HG03354 (cell line): ENCODE measurements around the gene CD300LD.

ENCODE experiments used
- ATAC-seq: cut with Tn5 transposase; IDR thresholded peaks from one replicate; pipeline ENCODE4 v1.9.1; 2021; ENCODE audit warnings: mild to moderate bottlenecking; ENCODE audit not compliant: unreplicated experiment, poor library complexity, severe bottlenecking

CD300LD gene

GRCh38 chr17:74549343-74549742, 42.7 kb downstream of the CD300LD start:
- ATAC-seq: no peak

- no peak for ATAC-seq
These were observed 44.3 kb downstream of the CD300LD start for GRCh38 chr17:74547736-74548135.

- ATAC-seq: no peak
These were observed 44.8 kb downstream of the CD300LD start for GRCh38 chr17:74547264-74547663.

- no peak for ATAC-seq
These were observed 45.5 kb downstream of the CD300LD start for GRCh38 chr17:74546586-74546985.

- no peak for ATAC-seq
These were observed 46.2 kb downstream of the CD300LD start, which contains the start of gene CD300C for GRCh38 chr17:74545843-74546230. CD300C (minus strand) TSS chr17:74546115; CDS start chr17:74545782, 333 bp downstream.

- no peak for ATAC-seq
These were observed 46.9 kb downstream of the CD300LD start for GRCh38 chr17:74544991-74545842.

GRCh38 chr17:74543891-74544760, 48.0 kb downstream of the CD300LD start:
- no peak for ATAC-seq

GRCh38 chr17:74543406-74543805, 48.7 kb downstream of the CD300LD start:
- ATAC-seq: no peak

GRCh38 chr17:74542727-74543383, 49.2 kb downstream of the CD300LD start:
- no peak for ATAC-seq

GRCh38 chr17:74542166-74542565, 49.9 kb downstream of the CD300LD start:
- ATAC-seq: no peak

- ATAC-seq: no peak
These were observed 50.6 kb downstream of the CD300LD start for GRCh38 chr17:74541176-74542111.

- no peak for ATAC-seq
These were observed 52.7 kb downstream of the CD300LD start for GRCh38 chr17:74539281-74539820.

GRCh38 chr17:74536890-74537289, 55.2 kb downstream of the CD300LD start:
- ATAC-seq: no peak

GRCh38 chr17:74532115-74532514, 60.0 kb downstream of the CD300LD start:
- ATAC-seq: peak; percentile 51

GRCh38 chr17:74531231-74531761, 60.8 kb downstream of the CD300LD start, which contains the start of gene CD300LB:
CD300LB (minus strand) TSS chr17:74531475; CDS start chr17:74531350, 125 bp downstream.
- ATAC-seq: no peak

- no peak for ATAC-seq
These were observed 61.3 kb downstream of the CD300LD start for GRCh38 chr17:74530831-74531150.
